ENCODE results near the gene GPA33.

GPA33 gene

GRCh38 chr1:167077128-167077867, 12.9 kb downstream of the GPA33 start:
- no peak for TF ChIP-seq CTCF (IDR thresholded peaks at IDR 0.05; ENCODE audit: unreplicated experiment in 3 of 3)
- peak overlapping the region; percentile 79 to 85 (median 84) for H3K27ac Mint-ChIP-seq
- no peak overlapping the region for H3K4me3 Mint-ChIP-seq
- peaks cover 4% of the 10 kb centered on the region for H3K4me1 Mint-ChIP-seq
- no peaks in the 10 kb centered on the region for H3K36me3 Mint-ChIP-seq (ENCODE audit: low read depth)
- no peaks in the 10 kb centered on the region for H3K9me3 Mint-ChIP-seq
- peaks cover 9% of the 10 kb centered on the region for H3K27me3 Mint-ChIP-seq (ENCODE audit: low read depth)

- no peaks in the 10 kb centered on the region for H3K9me3 Mint-ChIP-seq
- H3K27ac Mint-ChIP-seq, result peak overlapping the region; percentile 15 to 48 (median 26)
- TF ChIP-seq CTCF (IDR thresholded peaks at IDR 0.05; ENCODE audit: unreplicated experiment in 3 of 3), result no peak
- H3K27me3 Mint-ChIP-seq (ENCODE audit: low read depth), result peaks cover 9% of the 10 kb centered on the region
- no peak overlapping the region for H3K4me3 Mint-ChIP-seq
- no peaks in the 10 kb centered on the region for H3K36me3 Mint-ChIP-seq (ENCODE audit: low read depth)
- H3K4me1 Mint-ChIP-seq, result peaks cover 4% of the 10 kb centered on the region
Measured at GRCh38 chr1:167076136-167076710, 14.0 kb downstream of the GPA33 start.

- no peaks in the 10 kb centered on the region for H3K4me1 Mint-ChIP-seq
- no peak overlapping the region for H3K4me3 Mint-ChIP-seq
- H3K9me3 Mint-ChIP-seq, result no peaks in the 10 kb centered on the region
- TF ChIP-seq CTCF (IDR thresholded peaks at IDR 0.05; ENCODE audit: unreplicated experiment in 3 of 3), result no peak
- peaks cover 5% of the 10 kb centered on the region for H3K27me3 Mint-ChIP-seq (ENCODE audit: low read depth)
- H3K27ac Mint-ChIP-seq, result no peak overlapping the region
- H3K36me3 Mint-ChIP-seq (ENCODE audit: low read depth), result no peaks in the 10 kb centered on the region
Measured at GRCh38 chr1:167071286-167071685, 18.9 kb downstream of the GPA33 start.

- H3K27ac Mint-ChIP-seq, result no peak overlapping the region
- no peaks in the 10 kb centered on the region for H3K36me3 Mint-ChIP-seq (ENCODE audit: low read depth)
- TF ChIP-seq CTCF (IDR thresholded peaks at IDR 0.05; ENCODE audit: unreplicated experiment in 3 of 3), result no peak
- H3K27me3 Mint-ChIP-seq (ENCODE audit: low read depth), result peaks cover 13% of the 10 kb centered on the region
- H3K4me1 Mint-ChIP-seq, result no peaks in the 10 kb centered on the region
- H3K9me3 Mint-ChIP-seq, result no peaks in the 10 kb centered on the region
- H3K4me3 Mint-ChIP-seq, result no peak overlapping the region
Measured at GRCh38 chr1:167068761-167069160, 21.4 kb downstream of the GPA33 start.

- TF ChIP-seq CTCF (IDR thresholded peaks at IDR 0.05; ENCODE audit: unreplicated experiment in 3 of 3), result no peak
- H3K36me3 Mint-ChIP-seq (ENCODE audit: low read depth), result no peaks in the 10 kb centered on the region
- H3K9me3 Mint-ChIP-seq, result no peaks in the 10 kb centered on the region
- peaks cover 15% of the 10 kb centered on the region for H3K27me3 Mint-ChIP-seq (ENCODE audit: low read depth)
- H3K4me3 Mint-ChIP-seq, result no peak overlapping the region
- H3K27ac Mint-ChIP-seq, result no peak overlapping the region
- no peaks in the 10 kb centered on the region for H3K4me1 Mint-ChIP-seq
Measured at GRCh38 chr1:167067904-167068303, 22.3 kb downstream of the GPA33 start.
